H1 (cell line): Measurements from ENCODE around the gene KLHL14.
"Not testable (repeated sequence)": the region's sequence is repeated elsewhere in the genome, so short reads cannot be mapped to it uniquely, and the experiment has no call there.

Experiments used
- CHD1 ChIP-seq: IDR thresholded peaks from 2 replicates; pipeline ENCODE4 v1.6.1; 2012; ENCODE audit warnings: low read depth, low read length, improper control_type of control experiment
- CHD2 ChIP-seq: IDR thresholded peaks from 2 replicates; pipeline ENCODE4 v1.6.1; 2012; ENCODE audit warnings: low read length, improper control_type of control experiment
- CHD7 ChIP-seq: fragments of 300-600 bp; sonication (generic); IDR thresholded peaks from 2 replicates; pipeline ENCODE4 v1.7.1; 2012; ENCODE audit warnings: low read length, moderate library complexity, mild to moderate bottlenecking, inconsistent platforms; ENCODE audit not compliant: insufficient replicate concordance
- GABPA ChIP-seq: IDR thresholded peaks from 2 replicates; pipeline ENCODE4 v1.6.1; 2011; ENCODE audit warnings: mild to moderate bottlenecking, low read length, moderate library complexity, borderline replicate concordance; ENCODE audit not compliant: insufficient read depth
- GTF2F1 ChIP-seq: IDR thresholded peaks from 2 replicates; pipeline ENCODE4 v1.6.1; 2012; ENCODE audit warnings: low read depth, low read length, improper control_type of control experiment, borderline replicate concordance
- HDAC6 ChIP-seq: IDR thresholded peaks from one replicate; pipeline ENCODE4 v1.7.1; 2012; ENCODE audit warnings: low read depth, mild to moderate bottlenecking, inconsistent platforms, low read length, moderate library complexity
- POLR2A ChIP-seq, 2 experiments: IDR thresholded peaks; 1 replicate in 1 of 2; 2 replicates in 1 of 2; pipeline ENCODE4 v1.6.1; 2011; ENCODE audit warnings: low read depth in 2 of 2, low read length in 2 of 2, mild to moderate bottlenecking in 2 of 2; ENCODE audit errors: control extremely low read depth in 1 of 2
- RFX5 ChIP-seq: IDR thresholded peaks from 2 replicates; pipeline ENCODE4 v1.6.1; 2011; ENCODE audit warnings: low read depth, low read length, improper control_type of control experiment, borderline replicate concordance
- SIRT6 ChIP-seq: IDR thresholded peaks from one replicate; pipeline ENCODE4 v1.7.1; 2012; ENCODE audit warnings: low read length, inconsistent platforms
- SP2 ChIP-seq: IDR thresholded peaks from 2 replicates; pipeline ENCODE4 v1.6.1; 2012; ENCODE audit warnings: mild to moderate bottlenecking, low read length, inconsistent platforms
- SRF ChIP-seq: IDR thresholded peaks from 2 replicates; pipeline ENCODE4 v1.6.1; 2011; ENCODE audit warnings: mild to moderate bottlenecking, low read depth, low read length, moderate library complexity
- TAF1 ChIP-seq: IDR thresholded peaks from 2 replicates; pipeline ENCODE4 v1.6.1; 2011; ENCODE audit warnings: mild to moderate bottlenecking, low read depth, low read length
- YY1 ChIP-seq: IDR thresholded peaks from 2 replicates; pipeline ENCODE4 v1.6.1; 2011; ENCODE audit warnings: low read depth, mild to moderate bottlenecking, low read length
- TF ChIP-seq, protein P1 (sequence below), 3 experiments: IDR thresholded peaks; 1 replicate in 2 of 3; 2 replicates in 1 of 3; pipeline versions ENCODE4 v1.5.1 to v1.6.1; 2011; ENCODE audit warnings: low read length in 3 of 3, mild to moderate bottlenecking in 3 of 3, inconsistent platforms in 2 of 3, low read depth in 1 of 3, moderate library complexity in 1 of 3; ENCODE audit not compliant: insufficient read depth in 1 of 3; ENCODE audit errors: control extremely low read depth in 1 of 3

- not testable (repeated sequence) for TF ChIP-seq POLR2A (IDR thresholded peaks at IDR 0.05; ENCODE audit: control extremely low read depth in 1 of 2, low read depth in 2 of 2, low read length in 2 of 2); RFX5; HDAC6; SRF; SIRT6; TAF1; CHD1; CHD7; SP2; YY1; CHD2; GTF2F1; GABPA
- TF ChIP-seq, protein P1, sequence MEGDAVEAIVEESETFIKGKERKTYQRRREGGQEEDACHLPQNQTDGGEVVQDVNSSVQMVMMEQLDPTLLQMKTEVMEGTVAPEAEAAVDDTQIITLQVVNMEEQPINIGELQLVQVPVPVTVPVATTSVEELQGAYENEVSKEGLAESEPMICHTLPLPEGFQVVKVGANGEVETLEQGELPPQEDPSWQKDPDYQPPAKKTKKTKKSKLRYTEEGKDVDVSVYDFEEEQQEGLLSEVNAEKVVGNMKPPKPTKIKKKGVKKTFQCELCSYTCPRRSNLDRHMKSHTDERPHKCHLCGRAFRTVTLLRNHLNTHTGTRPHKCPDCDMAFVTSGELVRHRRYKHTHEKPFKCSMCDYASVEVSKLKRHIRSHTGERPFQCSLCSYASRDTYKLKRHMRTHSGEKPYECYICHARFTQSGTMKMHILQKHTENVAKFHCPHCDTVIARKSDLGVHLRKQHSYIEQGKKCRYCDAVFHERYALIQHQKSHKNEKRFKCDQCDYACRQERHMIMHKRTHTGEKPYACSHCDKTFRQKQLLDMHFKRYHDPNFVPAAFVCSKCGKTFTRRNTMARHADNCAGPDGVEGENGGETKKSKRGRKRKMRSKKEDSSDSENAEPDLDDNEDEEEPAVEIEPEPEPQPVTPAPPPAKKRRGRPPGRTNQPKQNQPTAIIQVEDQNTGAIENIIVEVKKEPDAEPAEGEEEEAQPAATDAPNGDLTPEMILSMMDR (IDR thresholded peaks at IDR 0.05; ENCODE audit: control extremely low read depth in 1 of 3, insufficient read depth in 1 of 3, low read depth in 1 of 3, low read length in 3 of 3), result not testable (repeated sequence)
Observed at GRCh38 chr18:32654507-32654906, 118.3 kb downstream of the KLHL14 start.
